Dedifferentiated amniotic fluid mesenchymal stem cell (primary cell): ENCODE measurements around the gene SPDYE4.

Experiments used
- DNase-seq: peaks from one replicate; pipeline ENCODE4 v3.0.0-alpha.2; 2016; ENCODE audit errors: extremely low spot score

SPDYE4 gene

GRCh38 chr17:8785547-8786413 lies 27.4 kb upstream of the SPDYE4 start:
- DNase-seq = peak; percentile 46

- no peak for DNase-seq
These were observed 23.8 kb upstream of the SPDYE4 start for GRCh38 chr17:8782176-8782575.

GRCh38 chr17:8781776-8782175 lies 23.4 kb upstream of the SPDYE4 start:
- DNase-seq = no peak

GRCh38 chr17:8776881-8777280 lies 18.5 kb upstream of the SPDYE4 start:
- DNase-seq = no peak

GRCh38 chr17:8776248-8776647 lies 17.9 kb upstream of the SPDYE4 start:
- no peak for DNase-seq

GRCh38 chr17:8766731-8767130 lies 8.4 kb upstream of the SPDYE4 start:
- DNase-seq = no peak

- DNase-seq = no peak
These were observed 3.7 kb upstream of the SPDYE4 start for GRCh38 chr17:8762012-8762411.

- no peak for DNase-seq
These were observed 1.2 kb downstream of the SPDYE4 start for GRCh38 chr17:8757189-8757588.

- no peak for DNase-seq
These were observed 2.6 kb downstream of the SPDYE4 start for GRCh38 chr17:8755590-8756255.

GRCh38 chr17:8754890-8755289 lies 3.5 kb downstream of the SPDYE4 start:
- DNase-seq = no peak

- DNase-seq = no peak
These were observed 4.3 kb downstream of the SPDYE4 start for GRCh38 chr17:8753976-8754440.

GRCh38 chr17:8753136-8753975 lies 5.0 kb downstream of the SPDYE4 start:
- DNase-seq = no peak

- DNase-seq = no peak
These were observed 8.7 kb downstream of the SPDYE4 start for GRCh38 chr17:8749616-8750015.

- no peak for DNase-seq
These were observed 10.6 kb downstream of the SPDYE4 start for GRCh38 chr17:8747742-8748141.

GRCh38 chr17:8746501-8747236 lies 11.7 kb downstream of the SPDYE4 start:
- DNase-seq = no peak

- DNase-seq = no peak
These were observed 12.5 kb downstream of the SPDYE4 start for GRCh38 chr17:8745586-8746500.

GRCh38 chr17:8744086-8744785 lies 14.1 kb downstream of the SPDYE4 start:
- no peak for DNase-seq

GRCh38 chr17:8742819-8743218 lies 15.5 kb downstream of the SPDYE4 start:
- no peak for DNase-seq

GRCh38 chr17:8742274-8742673 lies 16.1 kb downstream of the SPDYE4 start:
- no peak for DNase-seq

GRCh38 chr17:8741771-8742170 lies 16.6 kb downstream of the SPDYE4 start:
- DNase-seq = no peak
